Erythroblast (primary cell): ENCODE data around the gene CPM.

Experiments used
- GATA1 ChIP-seq: IDR thresholded peaks from 2 replicates; pipeline ENCODE4 v1.6.1; 2011; ENCODE audit warnings: low read depth, mild to moderate bottlenecking, control low read depth, low read length, moderate library complexity
- POLR2A ChIP-seq: IDR thresholded peaks from 2 replicates; pipeline ENCODE4 v1.6.1; 2011; ENCODE audit warnings: mild to moderate bottlenecking, low read length

GRCh38 chr12:68803948-68804656 lies 128.9 kb downstream of the CPM start:
- TF ChIP-seq POLR2A (no peak), GATA1 (no peak)
